Activated CD4-positive, alpha-beta T cell treated with anti-CD3 and anti-CD28 coated beads, Interleukin-2, amount 50 U/mL, for 24 hours (primary cell): ENCODE measurements around the gene DEFB132.
"Not testable (repeated sequence)": the region's sequence is repeated elsewhere in the genome, so short reads cannot be mapped to it uniquely, and the experiment has no call there.

Experiments used
- DNase-seq, 2 donors: peaks; one replicate each; pipeline ENCODE4 v3.0.0-alpha.2; 2020; ENCODE audit warnings: low read depth in 1 of 2, low spot score in 1 of 2

Gene DEFB132

GRCh38 chr20:257419-257818 lies at the start of gene DEFB132:
TSS of gene DEFB132 (plus strand) at chr20:257724. CDS start at chr20:257779, 55 bp downstream.
- DNase-seq, result no peak

- DNase-seq, result peak in 1 of 2 donors; percentile 10
Observed at GRCh38 chr20:208942-209566, 48.5 kb upstream of the DEFB132 start.

DNA sequence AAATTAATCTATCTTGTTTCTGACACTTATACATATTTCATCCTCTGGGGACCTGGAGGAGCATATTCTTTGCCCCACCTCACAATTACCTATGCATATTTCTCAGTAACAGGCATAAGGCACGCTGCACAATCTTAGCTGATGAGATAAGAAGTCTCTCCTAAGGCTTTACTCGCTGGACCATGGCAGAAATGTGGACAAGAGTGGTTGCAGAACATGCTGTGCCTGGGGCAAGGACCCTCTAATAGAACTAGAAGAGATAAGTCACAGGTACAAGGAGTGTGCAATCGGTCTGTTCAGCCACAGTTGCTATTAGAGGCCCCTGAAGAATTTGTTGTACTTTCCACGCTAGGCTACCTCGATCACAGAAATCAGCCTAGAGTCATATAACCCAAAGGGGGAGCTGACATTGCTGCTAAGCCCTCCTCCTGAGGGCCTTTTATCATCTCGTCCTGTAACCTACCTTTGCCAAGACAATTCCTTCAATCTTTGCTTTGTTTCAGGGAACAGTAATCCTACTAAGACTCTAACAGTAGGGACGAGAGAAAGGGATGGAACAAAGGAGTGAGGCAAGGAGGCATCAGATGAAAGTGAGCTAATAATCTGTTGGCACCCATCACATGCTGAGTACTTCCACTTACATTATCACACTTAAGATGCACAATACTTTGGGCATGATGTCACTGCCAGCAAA lies 46.6 kb upstream of the DEFB132 start:
- no peak for DNase-seq

GRCh38 chr20:214383-214782 lies 43.1 kb upstream of the DEFB132 start:
- DNase-seq, result no peak

DNA sequence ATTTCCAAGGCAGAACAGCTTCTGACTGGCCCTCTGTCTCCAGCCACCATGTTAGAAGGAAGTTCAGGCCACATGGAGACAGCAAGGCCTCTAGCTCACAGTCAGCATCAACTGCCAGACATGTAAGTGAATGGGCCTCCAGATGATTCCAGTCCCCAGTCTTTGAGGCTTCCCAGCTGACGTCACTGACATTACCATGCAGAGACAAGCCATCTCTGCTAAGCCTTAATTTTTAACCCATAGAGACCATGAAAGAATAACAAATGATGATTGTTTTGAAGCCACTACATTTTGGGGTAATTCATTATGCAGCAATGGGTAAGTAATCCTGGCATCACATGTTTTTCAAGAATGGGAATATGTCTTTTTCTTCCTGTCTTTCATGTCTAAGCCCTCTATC lies 41.7 kb upstream of the DEFB132 start:
- DNase-seq, result no peak

GRCh38 chr20:217266-217665 lies 40.3 kb upstream of the DEFB132 start:
- no peak for DNase-seq

DNA sequence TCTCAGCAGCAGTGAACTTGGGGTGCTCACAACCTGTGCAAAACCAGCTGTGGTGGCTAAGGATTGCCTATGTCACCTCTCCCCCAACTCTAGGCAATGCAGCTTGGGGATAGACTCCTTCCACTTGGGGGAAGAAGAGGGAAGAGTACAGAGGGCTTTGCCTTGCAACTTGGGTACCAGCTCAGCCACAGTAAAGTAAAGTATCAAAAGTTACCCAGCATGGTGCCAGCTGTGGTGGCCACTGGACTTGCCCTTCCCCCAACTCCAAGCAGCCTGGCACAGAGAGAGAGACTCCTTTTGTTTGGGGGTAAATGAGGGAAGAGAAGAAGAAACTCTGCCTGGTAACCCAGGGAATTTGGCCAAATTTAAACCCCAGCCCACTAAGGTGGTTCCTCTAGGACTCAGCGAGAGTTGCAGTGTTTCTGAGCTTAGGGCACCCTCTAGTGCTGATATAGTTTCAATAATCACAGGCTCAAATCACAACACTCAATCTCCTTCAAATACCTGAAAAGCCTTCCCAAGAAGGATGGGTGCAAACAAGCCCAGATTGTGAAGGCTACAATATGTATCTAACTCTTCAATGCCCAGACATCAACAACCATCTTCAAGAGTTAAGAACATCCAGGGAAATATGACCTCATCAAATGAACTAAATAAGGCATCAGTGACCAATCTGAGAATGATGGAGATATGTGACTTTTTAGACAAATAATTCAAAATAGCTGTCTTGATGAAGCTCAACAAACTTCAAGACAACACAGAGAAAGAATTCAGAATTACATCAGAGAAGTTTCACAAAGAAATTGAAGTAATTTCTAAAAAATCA lies 38.0 kb upstream of the DEFB132 start:
- DNase-seq, result no peak

- no peak for DNase-seq
Observed at GRCh38 chr20:221258-221830, 36.2 kb upstream of the DEFB132 start.

GRCh38 chr20:225879-226278 lies 31.6 kb upstream of the DEFB132 start:
- not testable (repeated sequence) for DNase-seq

DNA sequence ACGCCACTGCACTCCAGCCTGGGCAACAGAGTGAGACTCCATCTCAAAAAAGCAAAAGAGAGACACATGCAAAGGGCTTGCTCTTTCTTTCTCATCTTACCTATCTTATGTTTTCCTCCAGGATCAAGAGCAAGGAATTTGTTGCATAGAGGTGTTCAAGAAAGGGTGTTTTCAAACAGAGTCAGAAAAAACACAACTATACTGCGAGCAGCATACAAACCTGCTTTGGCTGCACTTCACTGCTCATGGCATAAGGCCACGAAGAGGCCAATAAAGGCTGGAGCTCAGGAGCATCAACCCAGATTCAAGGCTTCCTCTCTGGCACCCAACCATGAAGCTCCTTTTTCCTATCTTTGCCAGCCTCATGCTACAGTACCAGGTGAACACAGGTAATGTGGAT lies 30.6 kb upstream of the DEFB132 start, which contains the start of gene DEFB129:
TSS of gene DEFB129 (plus strand) at position 301 of the 400 bp plus-strand sequence. CDS start at position 332, 31 bp downstream.
- DNase-seq, result no peak

DNA sequence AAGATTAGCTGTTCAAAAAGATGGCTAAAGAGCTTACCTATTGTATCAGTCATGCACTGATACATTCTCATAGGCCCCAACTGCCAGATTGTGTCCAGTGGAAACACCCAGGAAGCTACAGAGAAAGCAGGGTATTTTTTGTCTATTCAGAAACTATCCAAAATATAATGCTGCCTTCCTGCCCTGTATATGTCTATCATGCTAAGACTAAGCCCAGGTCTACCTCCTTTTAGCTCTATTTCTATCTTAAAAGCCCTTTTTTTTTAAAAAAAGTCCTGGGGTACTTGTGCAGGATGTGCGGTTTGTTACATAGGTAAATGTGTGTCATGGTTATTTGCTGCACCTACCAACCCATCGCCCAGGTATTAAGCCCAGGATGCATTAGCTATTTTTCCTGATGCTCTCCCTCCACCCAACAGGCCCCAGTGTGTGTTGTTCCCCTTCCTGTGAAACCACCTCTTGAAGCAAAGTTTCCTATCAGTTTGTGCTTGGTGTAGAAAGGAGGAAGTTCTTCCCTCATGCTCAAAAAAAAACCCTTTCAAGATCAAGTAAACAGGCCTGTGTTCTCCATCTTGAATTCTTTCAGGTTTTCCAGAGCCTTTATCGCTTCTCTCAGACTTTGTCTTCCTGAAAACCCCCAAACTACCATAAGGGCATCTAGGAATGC lies 30.0 kb upstream of the DEFB132 start:
- DNase-seq, result no peak

DNA sequence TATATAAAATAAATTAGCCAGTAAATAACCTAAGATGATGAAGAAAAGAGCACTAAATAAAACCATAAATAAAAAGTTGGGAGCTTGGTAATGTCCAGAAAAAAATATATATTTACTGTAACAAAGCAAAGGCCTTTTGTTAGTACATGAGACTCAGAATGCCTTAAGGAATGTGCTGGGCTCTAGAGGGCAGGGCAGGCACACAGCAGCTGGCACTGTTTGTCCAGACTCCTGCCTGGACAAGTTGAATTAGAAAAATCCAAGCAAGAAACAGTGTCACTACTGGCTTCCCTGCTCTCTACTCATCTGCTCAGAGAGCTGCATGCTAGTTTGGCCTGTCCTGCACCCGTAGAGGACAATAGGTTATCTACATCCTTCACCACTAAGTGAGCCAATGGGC lies 21.6 kb upstream of the DEFB132 start:
- no peak for DNase-seq

DNA sequence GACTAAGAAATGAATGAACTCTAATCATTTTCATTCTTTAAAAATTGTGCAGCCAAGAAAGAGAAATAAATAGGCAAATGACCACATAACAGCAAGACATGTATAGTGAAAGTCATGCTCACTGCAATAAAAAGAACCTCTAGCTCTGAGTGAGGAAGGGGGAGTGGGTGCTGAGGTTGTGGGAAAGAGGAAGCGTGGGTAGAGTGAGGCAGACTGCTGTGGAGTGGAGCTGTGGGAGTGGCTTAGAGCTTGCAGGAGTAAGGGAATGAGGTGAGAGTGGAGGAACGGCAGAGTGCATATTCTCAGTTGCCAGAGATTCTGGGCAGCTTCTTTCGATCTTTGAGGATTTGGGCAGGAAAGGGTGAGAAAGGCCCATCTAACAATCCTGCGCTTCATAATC lies 20.0 kb upstream of the DEFB132 start:
- DNase-seq, result no peak

GRCh38 chr20:237929-238328 lies 19.6 kb upstream of the DEFB132 start:
- DNase-seq, result no peak

- DNase-seq, result no peak
Observed at GRCh38 chr20:242905-243304, 14.6 kb upstream of the DEFB132 start.

- no peak for DNase-seq
Observed at GRCh38 chr20:251354-251753, 6.2 kb upstream of the DEFB132 start.

DNA sequence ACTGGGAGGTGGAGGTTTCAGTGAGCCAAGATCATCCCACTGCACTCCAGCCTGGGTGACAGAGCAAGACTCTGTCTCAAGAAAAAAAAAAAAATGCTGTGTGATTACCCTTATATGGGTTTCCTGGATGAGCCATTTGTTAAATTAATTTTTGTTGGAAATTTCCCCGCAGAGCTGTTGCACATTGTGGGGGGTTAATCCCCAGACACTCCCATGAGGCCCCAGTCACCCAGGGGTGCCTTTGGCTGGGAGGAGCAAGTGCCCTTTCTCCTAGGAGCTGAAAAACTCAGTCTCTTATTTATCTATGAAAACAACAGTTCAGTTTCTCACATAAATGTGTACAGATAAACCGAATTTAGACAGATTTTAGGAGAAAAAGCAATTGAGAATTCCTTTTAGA lies 4.7 kb upstream of the DEFB132 start:
- no peak for DNase-seq

- DNase-seq, result not testable (repeated sequence)
Observed at GRCh38 chr20:253447-253846, 4.1 kb upstream of the DEFB132 start.

DNA sequence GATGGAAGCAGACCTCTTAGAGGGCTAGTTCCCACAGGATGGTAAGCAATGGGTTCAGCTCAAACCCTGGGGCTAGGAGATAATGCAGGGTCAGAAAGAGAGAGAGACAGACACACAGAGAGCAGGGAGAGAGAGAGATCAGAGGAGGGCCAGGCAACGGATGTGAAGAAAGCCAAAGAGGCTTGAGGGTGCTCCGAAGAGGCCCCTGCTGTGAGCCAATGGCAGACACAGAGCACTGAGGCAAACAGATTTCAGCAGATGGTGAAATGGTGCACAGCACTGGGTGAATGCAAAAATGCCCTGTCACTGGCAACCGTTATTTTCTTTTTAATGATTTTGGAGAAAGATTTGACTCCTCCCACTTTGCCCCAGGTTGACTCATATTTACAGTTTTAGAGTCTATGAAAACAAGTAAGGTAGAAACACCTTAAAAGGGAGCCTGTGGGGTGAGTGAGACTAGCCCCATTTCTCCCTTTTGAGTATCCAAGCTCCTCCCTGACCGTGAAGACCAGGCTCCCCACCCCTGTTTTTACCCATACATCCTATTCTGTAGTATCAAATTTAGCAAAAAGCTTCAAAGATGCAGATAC lies 840 bp downstream of the DEFB132 start:
- DNase-seq, result no peak

GRCh38 chr20:258963-259362 lies 1.4 kb downstream of the DEFB132 start:
- no peak for DNase-seq

DNA sequence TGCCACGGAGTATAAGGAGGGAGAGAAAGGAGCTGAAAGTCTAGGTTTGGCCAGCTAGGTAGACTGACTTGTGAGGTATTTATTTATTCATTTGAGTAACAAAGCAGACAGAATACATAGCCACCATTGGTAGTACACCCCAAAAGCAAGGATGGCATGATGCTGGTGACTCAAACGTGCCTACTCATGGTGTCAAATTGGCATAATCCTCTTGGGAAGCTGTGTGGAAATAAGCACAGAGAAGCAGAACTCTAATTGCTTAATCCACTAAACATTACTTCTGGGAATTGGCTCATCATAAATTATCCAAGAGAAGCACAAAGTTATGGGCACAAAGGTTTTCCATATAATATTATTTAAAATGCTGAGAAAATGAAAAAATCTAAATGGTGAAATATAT lies 2.5 kb downstream of the DEFB132 start:
- DNase-seq, result no peak
